ENCODE data around the gene NELL1.

The NELL1 gene

GRCh38 chr11:21615955-21616371, 946.6 kb downstream of the NELL1 start:
- Histone ChIP-seq H3K4me3 (ENCODE audit: low read depth in 1 of 2, low read length in 2 of 2) (no peak overlapping the region), H3K79me2 (ENCODE audit: insufficient read depth, low read length) (no peaks in the 10 kb centered on the region), H3K27me3 (ENCODE audit: insufficient read depth, low read length, poor library complexity) (no peaks in the 10 kb centered on the region), H3K9me3 (ENCODE audit: insufficient read depth, low read length, severe bottlenecking) (no peaks in the 10 kb centered on the region), H2AFZ (ENCODE audit: low read depth, low read length) (no peak overlapping the region), H3K27ac (ENCODE audit: low read length) (no peak overlapping the region), H4K20me1 (ENCODE audit: insufficient read depth, low read length) (no peaks in the 10 kb centered on the region), H3K4me1 (ENCODE audit: insufficient read depth, low read length) (peaks cover 37% of the 10 kb centered on the region), H3K4me2 (ENCODE audit: insufficient read depth, low read length) (no peak overlapping the region), H3K36me3 (ENCODE audit: insufficient read depth, low read length) (no peaks in the 10 kb centered on the region), H3K9ac (ENCODE audit: low read depth, low read length) (no peak overlapping the region)
- no peak for TF ChIP-seq EZH2 (IDR thresholded peaks at IDR 0.05; ENCODE audit: borderline replicate concordance, low read depth, low read length, severe bottlenecking)
- no peak for TF ChIP-seq CTCF (IDR thresholded peaks at IDR 0.05; ENCODE audit: borderline replicate concordance, extremely low read depth, low read length, poor library complexity, severe bottlenecking)
- no peak for ATAC-seq (ENCODE audit: insufficient read depth, low read depth)
- no peak for DNase-seq

DNA sequence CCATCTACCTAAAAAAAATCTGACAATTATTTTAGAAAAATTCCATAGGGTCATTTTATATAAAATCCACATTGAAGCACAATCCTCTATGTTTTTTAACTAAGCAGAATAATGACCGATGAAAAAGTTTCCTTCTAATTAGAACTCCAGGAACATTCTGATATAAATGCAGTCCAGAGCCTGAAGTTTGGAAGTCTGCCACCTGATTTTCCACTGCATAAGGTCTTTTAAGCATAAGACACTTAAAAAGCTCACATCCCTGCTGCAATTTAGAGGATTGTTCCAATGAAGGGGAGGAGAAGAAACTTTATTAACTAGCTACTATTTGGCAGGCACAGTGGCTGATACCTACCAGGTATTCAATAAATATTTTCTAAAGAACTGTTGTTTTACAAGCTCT, 953.2 kb downstream of the NELL1 start:
- Histone ChIP-seq H3K79me2 (ENCODE audit: insufficient read depth, low read length) (no peaks in the 10 kb centered on the region), H3K4me1 (ENCODE audit: insufficient read depth, low read length) (peaks cover 33% of the 10 kb centered on the region), H3K9ac (ENCODE audit: low read depth, low read length) (no peak overlapping the region), H3K9me3 (ENCODE audit: insufficient read depth, low read length, severe bottlenecking) (peaks cover 6% of the 10 kb centered on the region), H3K36me3 (ENCODE audit: insufficient read depth, low read length) (no peaks in the 10 kb centered on the region), H2AFZ (ENCODE audit: low read depth, low read length) (no peak overlapping the region), H4K20me1 (ENCODE audit: insufficient read depth, low read length) (no peaks in the 10 kb centered on the region), H3K4me2 (ENCODE audit: insufficient read depth, low read length) (no peak overlapping the region), H3K27ac (ENCODE audit: low read length) (no peak overlapping the region), H3K27me3 (ENCODE audit: insufficient read depth, low read length, poor library complexity) (no peaks in the 10 kb centered on the region), H3K4me3 (ENCODE audit: low read depth in 1 of 2, low read length in 2 of 2) (no peak overlapping the region)
- TF ChIP-seq EZH2 (IDR thresholded peaks at IDR 0.05; ENCODE audit: borderline replicate concordance, low read depth, low read length, severe bottlenecking) (no peak), CTCF (IDR thresholded peaks at IDR 0.05; ENCODE audit: borderline replicate concordance, extremely low read depth, low read length, poor library complexity, severe bottlenecking) (no peak)
- no peak for ATAC-seq (ENCODE audit: insufficient read depth, low read depth)
- DNase-seq = no peak

DNA sequence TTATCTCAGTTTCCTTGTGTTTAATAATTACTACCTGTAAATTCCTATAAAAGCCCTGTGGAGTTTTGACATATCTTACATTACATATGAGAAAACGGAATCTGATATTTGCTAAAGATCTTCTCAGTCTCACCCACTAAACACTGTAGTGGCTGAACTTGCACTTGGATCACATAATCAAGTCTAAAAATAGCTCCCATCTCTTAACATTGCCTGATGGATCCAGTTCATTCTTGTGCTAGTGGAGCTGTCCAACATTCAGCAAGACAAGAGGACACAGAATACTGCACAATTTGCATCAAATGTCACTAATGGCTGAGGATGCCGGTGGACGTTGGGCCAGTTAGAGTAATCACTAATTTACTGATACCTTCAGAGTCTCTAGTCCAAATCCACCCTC, 953.6 kb downstream of the NELL1 start:
- Histone ChIP-seq H3K36me3 (ENCODE audit: insufficient read depth, low read length) (no peaks in the 10 kb centered on the region), H3K9ac (ENCODE audit: low read depth, low read length) (no peak overlapping the region), H3K79me2 (ENCODE audit: insufficient read depth, low read length) (no peaks in the 10 kb centered on the region), H3K4me3 (ENCODE audit: low read depth in 1 of 2, low read length in 2 of 2) (no peak overlapping the region), H3K4me2 (ENCODE audit: insufficient read depth, low read length) (no peak overlapping the region), H3K4me1 (ENCODE audit: insufficient read depth, low read length) (peaks cover 33% of the 10 kb centered on the region), H3K27me3 (ENCODE audit: insufficient read depth, low read length, poor library complexity) (no peaks in the 10 kb centered on the region), H2AFZ (ENCODE audit: low read depth, low read length) (no peak overlapping the region), H4K20me1 (ENCODE audit: insufficient read depth, low read length) (no peaks in the 10 kb centered on the region), H3K27ac (ENCODE audit: low read length) (no peak overlapping the region), H3K9me3 (ENCODE audit: insufficient read depth, low read length, severe bottlenecking) (peaks cover 6% of the 10 kb centered on the region)
- no peak for ATAC-seq (ENCODE audit: insufficient read depth, low read depth)
- DNase-seq = no peak
- TF ChIP-seq CTCF (IDR thresholded peaks at IDR 0.05; ENCODE audit: borderline replicate concordance, extremely low read depth, low read length, poor library complexity, severe bottlenecking) (no peak), EZH2 (IDR thresholded peaks at IDR 0.05; ENCODE audit: borderline replicate concordance, low read depth, low read length, severe bottlenecking) (no peak)
